Neural cell (in vitro differentiated cells): ENCODE data around the gene SLC7A6OS.

ENCODE experiments used
- CTCF ChIP-seq: fragments of 450-650 bp; IDR thresholded peaks from 2 replicates; pipeline ENCODE4 v1.5.1; 2014; ENCODE audit warnings: antibody characterized with exemption, mild to moderate bottlenecking, moderate library complexity; ENCODE audit not compliant: poor library complexity, severe bottlenecking
- EP300 ChIP-seq: fragments of 450-650 bp; conservative IDR thresholded peaks from 2 replicates; pipeline ENCODE4 v1.6.1; 2014; ENCODE audit warnings: antibody characterized with exemption, mild to moderate bottlenecking, moderate library complexity; ENCODE audit not compliant: poor library complexity, severe bottlenecking
- EZH2 ChIP-seq: fragments of 200-600, 300-800 bp; shearing (Covaris generic), sonication (generic); IDR thresholded peaks from 2 replicates; pipeline ENCODE4 v1.6.1; 2014; ENCODE audit warnings: antibody characterized with exemption, low read length, borderline replicate concordance, mild to moderate bottlenecking; ENCODE audit not compliant: insufficient read depth, poor library complexity, severe bottlenecking
- MXI1 ChIP-seq: fragments of 450-650 bp; conservative IDR thresholded peaks from 2 replicates; pipeline ENCODE4 v1.6.1; 2014; ENCODE audit warnings: antibody characterized with exemption, mild to moderate bottlenecking; ENCODE audit not compliant: poor library complexity, severe bottlenecking
- POLR2AphosphoS5 ChIP-seq: IDR thresholded peaks from 2 replicates; pipeline ENCODE4 v1.6.1; 2012
- RAD21 ChIP-seq: fragments of 450-650 bp; conservative IDR thresholded peaks from 2 replicates; pipeline ENCODE4 v1.6.1; 2014; ENCODE audit warnings: antibody characterized with exemption, mild to moderate bottlenecking, moderate library complexity
- REST ChIP-seq: IDR thresholded peaks from 2 replicates; pipeline ENCODE4 v1.6.1; 2012; ENCODE audit warnings: borderline replicate concordance
- TAF1 ChIP-seq: IDR thresholded peaks from 2 replicates; pipeline ENCODE4 v1.6.1; 2012; ENCODE audit warnings: low read depth

GRCh38 chr16:68358951-68359350 lies 48.2 kb upstream of the SLC7A6OS start:
- TF ChIP-seq EZH2 (no peak), CTCF (no peak), EP300 (no peak), REST (no peak), RAD21 (no peak), TAF1 (no peak), MXI1 (no peak), POLR2AphosphoS5 (no peak)
